ENCODE measurements around the gene VWA1. TPM values are rescaled to one million over a fixed set of nuclear protein-coding genes. Genes with fewer than 3 reads are reported as not detected.

The VWA1 gene
- total RNA-seq, 1 donor from 2014 or later = 2.4 TPM

DNA sequence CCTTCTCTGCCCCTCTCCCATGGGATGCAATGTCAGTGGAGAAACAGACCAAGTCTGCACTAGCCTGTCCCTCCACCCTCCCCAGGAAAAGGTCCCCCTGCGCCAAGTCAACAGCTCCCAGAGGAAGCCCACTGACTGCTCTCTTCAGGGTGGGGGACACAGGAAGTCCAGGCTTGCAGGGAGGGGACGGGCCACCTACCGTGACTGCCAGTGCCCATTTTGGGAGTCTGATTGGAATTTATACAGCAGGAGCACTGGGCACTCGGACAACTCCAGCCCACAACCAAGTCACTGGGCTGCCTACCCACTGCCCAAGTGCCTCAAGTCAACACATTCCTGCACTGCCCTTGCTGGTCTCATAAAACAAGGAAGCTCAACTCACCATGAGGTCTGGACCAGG lies 42.5 kb upstream of the VWA1 start:
- H3K27me3 ChIP-seq = no peaks in the 10 kb centered on the region
- no peak overlapping the region for H2AFZ ChIP-seq (replicated peaks)
- no peak for TF ChIP-seq EZH2 (IDR thresholded peaks at IDR 0.05)
- no peak for TF ChIP-seq EZH2phosphoT487 (IDR thresholded peaks at IDR 0.05)
- TF ChIP-seq, protein P1, sequence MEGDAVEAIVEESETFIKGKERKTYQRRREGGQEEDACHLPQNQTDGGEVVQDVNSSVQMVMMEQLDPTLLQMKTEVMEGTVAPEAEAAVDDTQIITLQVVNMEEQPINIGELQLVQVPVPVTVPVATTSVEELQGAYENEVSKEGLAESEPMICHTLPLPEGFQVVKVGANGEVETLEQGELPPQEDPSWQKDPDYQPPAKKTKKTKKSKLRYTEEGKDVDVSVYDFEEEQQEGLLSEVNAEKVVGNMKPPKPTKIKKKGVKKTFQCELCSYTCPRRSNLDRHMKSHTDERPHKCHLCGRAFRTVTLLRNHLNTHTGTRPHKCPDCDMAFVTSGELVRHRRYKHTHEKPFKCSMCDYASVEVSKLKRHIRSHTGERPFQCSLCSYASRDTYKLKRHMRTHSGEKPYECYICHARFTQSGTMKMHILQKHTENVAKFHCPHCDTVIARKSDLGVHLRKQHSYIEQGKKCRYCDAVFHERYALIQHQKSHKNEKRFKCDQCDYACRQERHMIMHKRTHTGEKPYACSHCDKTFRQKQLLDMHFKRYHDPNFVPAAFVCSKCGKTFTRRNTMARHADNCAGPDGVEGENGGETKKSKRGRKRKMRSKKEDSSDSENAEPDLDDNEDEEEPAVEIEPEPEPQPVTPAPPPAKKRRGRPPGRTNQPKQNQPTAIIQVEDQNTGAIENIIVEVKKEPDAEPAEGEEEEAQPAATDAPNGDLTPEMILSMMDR (IDR thresholded peaks at IDR 0.05) = no peak
- no peaks in the 10 kb centered on the region for H3K9me3 ChIP-seq (ENCODE audit: low read depth)
- Mint-ChIP-seq H3K4me3 (no peak overlapping the region), H3K36me3 (peaks cover 40% of the 10 kb centered on the region), H3K27ac (no peak overlapping the region), H3K4me1 (peaks cover under 1% of the 10 kb centered on the region), H3K9me3 (no peaks in the 10 kb centered on the region), H3K27me3 (ENCODE audit: insufficient read depth, low read depth) (peaks cover 2% of the 10 kb centered on the region)
- H3K4me1 ChIP-seq = peaks cover 2% of the 10 kb centered on the region
- peaks cover 35% of the 10 kb centered on the region for H3K36me3 ChIP-seq
- no peak for DNase-seq (ENCODE audit: low spot score)
- no peak overlapping the region for H3K4me2 ChIP-seq
- peaks cover 10% of the 10 kb centered on the region for H4K20me1 ChIP-seq (ENCODE audit: low read depth)
- H3F3A ChIP-seq (ENCODE audit: low read depth) = peaks cover 31% of the 10 kb centered on the region
- peaks cover 55% of the 10 kb centered on the region for H3K79me2 ChIP-seq (ENCODE audit: low read depth)
- H3K27ac ChIP-seq = no peak overlapping the region
- H3K4me3 ChIP-seq = no peak overlapping the region
- H3K9ac ChIP-seq = no peak overlapping the region

DNA sequence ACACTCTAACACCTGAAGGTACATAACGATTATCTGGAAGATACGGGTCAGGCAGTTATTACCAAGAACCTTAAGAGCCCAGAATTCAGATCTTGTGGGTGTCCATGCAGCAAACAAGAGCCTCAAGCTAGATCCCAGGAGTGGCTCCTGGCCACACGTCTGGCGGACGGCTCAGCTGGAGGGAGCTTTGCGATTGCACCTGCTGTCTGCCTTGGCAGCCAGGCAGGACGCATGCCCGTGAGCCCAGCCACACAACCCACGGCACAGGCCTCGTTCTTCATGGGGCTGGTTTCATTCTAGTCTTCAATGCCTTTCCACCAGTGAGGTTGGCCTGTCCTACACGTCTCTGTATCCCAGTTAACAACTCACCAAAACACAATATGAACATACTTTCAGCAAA lies 42.1 kb upstream of the VWA1 start:
- peaks cover 60% of the 10 kb centered on the region for H3K79me2 ChIP-seq (ENCODE audit: low read depth)
- Mint-ChIP-seq H3K36me3 (peaks cover 43% of the 10 kb centered on the region), H3K9me3 (no peaks in the 10 kb centered on the region), H3K27ac (no peak overlapping the region), H3K4me1 (peaks cover 5% of the 10 kb centered on the region), H3K27me3 (ENCODE audit: insufficient read depth, low read depth) (peaks cover 4% of the 10 kb centered on the region), H3K4me3 (no peak overlapping the region)
- peaks cover 31% of the 10 kb centered on the region for H3F3A ChIP-seq (ENCODE audit: low read depth)
- H3K36me3 ChIP-seq = peaks cover 35% of the 10 kb centered on the region
- H3K27me3 ChIP-seq = no peaks in the 10 kb centered on the region
- no peak overlapping the region for H3K27ac ChIP-seq
- no peak overlapping the region for H2AFZ ChIP-seq (replicated peaks)
- no peak overlapping the region for H3K4me2 ChIP-seq
- H3K9me3 ChIP-seq (ENCODE audit: low read depth) = no peaks in the 10 kb centered on the region
- peaks cover 5% of the 10 kb centered on the region for H3K4me1 ChIP-seq
- H3K4me3 ChIP-seq = no peak overlapping the region
- no peak overlapping the region for H3K9ac ChIP-seq
- DNase-seq (ENCODE audit: low spot score) = no peak
- TF ChIP-seq EZH2 (IDR thresholded peaks at IDR 0.05) (no peak), EZH2phosphoT487 (IDR thresholded peaks at IDR 0.05) (no peak)
- TF ChIP-seq, protein P1 (IDR thresholded peaks at IDR 0.05) = no peak
- H4K20me1 ChIP-seq (ENCODE audit: low read depth) = peaks cover 10% of the 10 kb centered on the region

DNA sequence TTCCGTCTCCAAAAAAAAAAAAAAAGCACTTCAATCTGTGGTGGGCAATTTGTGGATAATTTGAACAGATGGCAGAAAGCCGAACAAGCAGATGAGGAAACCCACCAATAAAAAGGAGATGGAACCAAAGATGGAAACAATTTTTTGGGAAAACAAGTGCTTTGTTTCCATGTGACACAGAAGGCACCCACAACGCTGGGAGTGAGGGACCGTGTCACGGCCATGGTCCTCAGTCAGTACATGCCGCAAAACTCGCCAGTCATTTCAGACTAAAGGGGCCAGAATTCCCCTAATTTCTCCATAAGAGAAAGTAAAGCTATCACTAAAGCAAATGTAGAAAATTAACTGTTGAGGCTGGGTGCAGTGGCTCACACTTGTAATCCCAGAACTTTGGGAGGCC lies 41.4 kb upstream of the VWA1 start:
- Histone ChIP-seq H3K4me1 (peaks cover 5% of the 10 kb centered on the region), H3K36me3 (peaks cover 34% of the 10 kb centered on the region), H2AFZ (replicated peaks) (no peak overlapping the region), H3K79me2 (ENCODE audit: low read depth) (peaks cover 66% of the 10 kb centered on the region), H3K27me3 (no peaks in the 10 kb centered on the region), H3K27ac (no peak overlapping the region), H3K9me3 (ENCODE audit: low read depth) (no peaks in the 10 kb centered on the region), H3K4me3 (no peak overlapping the region), H4K20me1 (ENCODE audit: low read depth) (peaks cover 10% of the 10 kb centered on the region), H3F3A (ENCODE audit: low read depth) (peaks cover 31% of the 10 kb centered on the region), H3K4me2 (no peak overlapping the region), H3K9ac (no peak overlapping the region)
- no peak for TF ChIP-seq EZH2phosphoT487 (IDR thresholded peaks at IDR 0.05)
- TF ChIP-seq, protein P1 (IDR thresholded peaks at IDR 0.05) = no peak
- no peak for TF ChIP-seq EZH2 (IDR thresholded peaks at IDR 0.05)
- Mint-ChIP-seq H3K36me3 (peaks cover 44% of the 10 kb centered on the region), H3K27ac (no peak overlapping the region), H3K27me3 (ENCODE audit: insufficient read depth, low read depth) (peaks cover 4% of the 10 kb centered on the region), H3K4me1 (peaks cover 5% of the 10 kb centered on the region), H3K4me3 (no peak overlapping the region), H3K9me3 (no peaks in the 10 kb centered on the region)
- DNase-seq (ENCODE audit: low spot score) = no peak
